GM12878 (cell line): ENCODE data around the gene SPATA18. TPM values are rescaled to one million over a fixed set of nuclear protein-coding genes. Genes with fewer than 3 reads are reported as not detected.

ENCODE experiments used
- ATAC-seq: fragments of 200-7000 bp; cut with Tn5 transposase; 3 replicates; pipeline ENCODE4 v1.9.1; 2020; ENCODE audit warnings: mild to moderate bottlenecking, moderate library complexity
- BruUV-seq: library from RNA; stranded (reverse); fragments of 400-500 nt; replicated peaks from 2 replicates; lab custom pipeline; 2021; lab: Mats Ljungman, UMichigan
- CTCF ChIA-PET: fragments of 300-600 bp; sonication (Branson Sonifier 250); formaldehyde crosslinking; extraction: SDS; loops from one replicate; lab custom pipeline; 2021; ENCODE audit warnings: inconsistent platforms; lab: Yijun Ruan, JAX
- POLR2A ChIA-PET: fragments of 350-600 bp; formaldehyde crosslinking; extraction: SDS; loops from one replicate; lab custom pipeline; 2021; ENCODE audit warnings: inconsistent platforms; lab: Charles Lee
- RAD21 ChIA-PET: fragments of 300-600 bp; sonication (Branson Sonifier 250); formaldehyde crosslinking; loops from one replicate; lab custom pipeline; 2023; ENCODE audit warnings: antibody characterized with exemption; ENCODE audit not compliant: unreplicated experiment; lab: Charles Lee
- SMC1A ChIA-PET: fragments of 300-600 bp; sonication (Branson Sonifier 250); formaldehyde crosslinking; loops from one replicate; lab custom pipeline; 2023; ENCODE audit not compliant: unreplicated experiment, uncharacterized antibody; lab: Charles Lee
- DNase-seq: peaks from one replicate; pipeline ENCODE4 v3.0.0-alpha.2; 2011; ENCODE audit warnings: low read depth, low spot score
- FAIRE-seq: peaks from 3 replicates; lab custom pipeline; 2011; peaks lifted over from hg19 to GRCh38; lab: Jason Lieb, UNC
- H2AFZ ChIP-seq: 2 replicates; pipeline ENCODE4 v1.6.0; 2011; ENCODE audit warnings: low read depth, low read length, control low read depth; ENCODE audit not compliant: control insufficient read depth
- H3K27ac ChIP-seq: 2 replicates; pipeline ENCODE4 v1.5.1; 2011; ENCODE audit warnings: control low read depth; ENCODE audit not compliant: control insufficient read depth, insufficient read depth
- H3K27me3 ChIP-seq, 2 experiments: replicated peaks in 1 of 2; 2 replicates each; pipeline versions ENCODE4 v1.6.0 to v1.6.1; 2011; ENCODE audit warnings: low read length in 1 of 2; ENCODE audit not compliant: control insufficient read depth in 2 of 2, insufficient read depth in 2 of 2
- H3K36me3 ChIP-seq, 2 experiments: 2 replicates each; pipeline ENCODE4 v1.5.1; 2011; ENCODE audit warnings: low read length in 1 of 2; ENCODE audit not compliant: control insufficient read depth in 2 of 2, insufficient read depth in 2 of 2
- H3K4me1 ChIP-seq: 2 replicates; pipeline ENCODE4 v1.6.1; 2011; ENCODE audit warnings: mild to moderate bottlenecking, low read length, moderate library complexity, mixed read lengths; ENCODE audit not compliant: control insufficient read depth, insufficient read depth
- H3K4me2 ChIP-seq: 2 replicates; pipeline ENCODE4 v1.6.0; 2011; ENCODE audit warnings: control low read depth; ENCODE audit not compliant: control insufficient read depth, insufficient read depth
- H3K4me3 ChIP-seq: fragments of 200-600 bp; sonication (generic); 2 replicates; pipeline ENCODE4 v1.5.1; 2016
- H3K79me2 ChIP-seq: 2 replicates; pipeline ENCODE4 v1.6.0; 2011; ENCODE audit warnings: low read length; ENCODE audit not compliant: control insufficient read depth, insufficient read depth
- H3K9ac ChIP-seq: 2 replicates; pipeline ENCODE4 v1.8.0; 2011; ENCODE audit warnings: low read length, control low read depth, mixed read lengths; ENCODE audit not compliant: control insufficient read depth, insufficient read depth
- H3K9me3 ChIP-seq: replicated peaks from 3 replicates; pipeline ENCODE4 v1.5.1; 2011; ENCODE audit warnings: mild to moderate bottlenecking, low read length; ENCODE audit not compliant: control insufficient read depth, insufficient read depth
- H4K20me1 ChIP-seq: 2 replicates; pipeline ENCODE4 v1.6.0; 2011; ENCODE audit not compliant: control insufficient read depth, insufficient read depth
- BMI1 ChIP-seq: fragments of 450-650 bp; IDR thresholded peaks from 2 replicates; pipeline ENCODE4 v1.6.1; 2016; ENCODE audit warnings: mild to moderate bottlenecking, moderate library complexity, borderline replicate concordance
- EZH2 ChIP-seq: IDR thresholded peaks from 2 replicates; pipeline ENCODE4 v1.6.1; 2012; ENCODE audit warnings: low read depth, mild to moderate bottlenecking, control low read depth, inconsistent platforms, low read length, borderline replicate concordance; ENCODE audit not compliant: control insufficient read depth
- HDAC6 ChIP-seq: fragments of 200-600 bp; sonication (generic); IDR thresholded peaks from one replicate; pipeline ENCODE4 v1.8.0; 2017; ENCODE audit warnings: antibody characterized with exemption; ENCODE audit not compliant: unreplicated experiment
- IKZF2 ChIP-seq, 2 experiments: fragments of 450-650 bp; IDR thresholded peaks; 2 replicates each; pipeline ENCODE4 v1.6.1; 2017; ENCODE audit warnings: mild to moderate bottlenecking in 2 of 2, moderate library complexity in 2 of 2
- MTA2 ChIP-seq: fragments of 450-650 bp; IDR thresholded peaks from 2 replicates; pipeline ENCODE4 v1.6.1; 2016; ENCODE audit warnings: low read depth, mild to moderate bottlenecking, moderate library complexity
- MYB ChIP-seq: fragments of 150-350 bp; IDR thresholded peaks from 2 replicates; pipeline ENCODE4 v1.6.1; 2014; ENCODE audit warnings: mild to moderate bottlenecking, low read depth, low read length, borderline replicate concordance
- SPI1 ChIP-seq: IDR thresholded peaks from 2 replicates; pipeline ENCODE4 v1.6.1; 2011; ENCODE audit warnings: low read depth, mild to moderate bottlenecking, low read length, moderate library complexity, borderline replicate concordance; ENCODE audit not compliant: insufficient read depth
- SREBF2 ChIP-seq: IDR thresholded peaks from 2 replicates; pipeline ENCODE4 v1.6.1; 2012; ENCODE audit warnings: mild to moderate bottlenecking, low read length
- WGBS: methylation state at CpG from one replicate; pipeline ENCODE4 v1.1.6; 2016; ENCODE audit warnings: low lambda C conversion rate; ENCODE audit not compliant: insufficient replicate concordance, insufficient coverage; ENCODE audit errors: missing lambda C conversion rate; 5-methylcytosine and 5-hydroxymethylcytosine counted together
- in situ Hi-C: fragments of 300-500 bp; cut with MboI; formaldehyde crosslinking; loops from 9 replicates; pipeline ENCODE4 v1.14.3; 2018; ENCODE audit warnings: mixed read lengths
- intact Hi-C: fragments of 100-400 bp; cut with micrococcal nuclease; formaldehyde crosslinking; loops from one replicate; pipeline ENCODE4 v1.14.2; 2022; ENCODE audit not compliant: unreplicated experiment
- polyA plus RNA-seq, 11 experiments: library from polyadenylated mRNA; depleted of rRNA in 4 of 11; unstranded in 6 of 11; stranded (reverse) in 5 of 11; fragments of >200 nt; fragmentation: Nextera tagmentation in 4 of 11; fragmentation: Illumina TruSeq in 1 of 11; extraction: Ambion mirVana in 4 of 11; extraction: Trizol in 1 of 11; gene quantifications; 1 replicate in 1 of 11; 2 replicates in 10 of 11; pipeline versions ENCODE4 v1.2.1 to v1.2.3, GENCODE V29; 2011 to 2016; ENCODE audit warnings: inconsistent platforms in 2 of 11, missing spikeins in 2 of 11, low read depth in 1 of 11
- total RNA-seq, 4 experiments: library from RNA; depleted of rRNA in 3 of 4; stranded (reverse); fragments of >200 nt in 3 of 4; fragmentation: Illumina TruSeq in 1 of 4; extraction: Trizol in 1 of 4; gene quantifications; 2 replicates each; pipeline versions ENCODE4 v1.2.1 to v1.2.3, GENCODE V29; 2013 to 2021
- TF ChIP-seq, protein P1 (sequence below): IDR thresholded peaks from 2 replicates; pipeline ENCODE4 v1.6.1; 2012; ENCODE audit warnings: low read depth, low read length, improper control_type of control experiment
- TF ChIP-seq, protein P2 (sequence below): fragments of 450-650 bp; IDR thresholded peaks from 2 replicates; pipeline ENCODE4 v1.6.1; 2017; ENCODE audit warnings: mild to moderate bottlenecking, moderate library complexity

Gene SPATA18
- total and polyA plus RNA-seq, 10 of the 15 experiments (the other 5 are each of a cell fraction or from before 2014, with no cell fraction given), result 0.39 to 4.5 (median 1.9) TPM

- ChIA-PET SMC1A (no interaction called here), CTCF (interaction anchor here (0.8 to 2.1 kb wide), 2 partner anchors 134 to 197 kb away, joined by 3 to 12 read pairs; no protein-coding TSS in a partner anchor), RAD21 (no interaction called here), POLR2A (no interaction called here)
- no peak overlapping the region for H3K9ac ChIP-seq
- H3K27me3 ChIP-seq, result no peaks in the 10 kb centered on the region
- intact Hi-C loops, result no loop called here
- ATAC-seq (no peak), DNase-seq (no peak), FAIRE-seq (no peak)
- BruUV-seq, result no TSS peak
- no peak overlapping the region for H2AFZ ChIP-seq
- H3K27ac ChIP-seq, result no peak overlapping the region
- TF ChIP-seq SREBF2, result no peak
- no peak for TF ChIP-seq IKZF2 (IDR thresholded peaks at IDR 0.05)
- TF ChIP-seq HDAC6, result no peak
- TF ChIP-seq, protein P1, sequence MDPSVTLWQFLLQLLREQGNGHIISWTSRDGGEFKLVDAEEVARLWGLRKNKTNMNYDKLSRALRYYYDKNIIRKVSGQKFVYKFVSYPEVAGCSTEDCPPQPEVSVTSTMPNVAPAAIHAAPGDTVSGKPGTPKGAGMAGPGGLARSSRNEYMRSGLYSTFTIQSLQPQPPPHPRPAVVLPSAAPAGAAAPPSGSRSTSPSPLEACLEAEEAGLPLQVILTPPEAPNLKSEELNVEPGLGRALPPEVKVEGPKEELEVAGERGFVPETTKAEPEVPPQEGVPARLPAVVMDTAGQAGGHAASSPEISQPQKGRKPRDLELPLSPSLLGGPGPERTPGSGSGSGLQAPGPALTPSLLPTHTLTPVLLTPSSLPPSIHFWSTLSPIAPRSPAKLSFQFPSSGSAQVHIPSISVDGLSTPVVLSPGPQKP, result no peak
- H3K4me1 ChIP-seq, result no peaks in the 10 kb centered on the region
- H3K4me3 ChIP-seq, result no peak overlapping the region
- peaks cover 0 to 5% of the 10 kb centered on the region in 2 experiments; a peak in 1 of 4 replicates for H3K36me3 ChIP-seq
- in situ Hi-C loops, result loop anchor here (5.0 kb wide), 1 partner anchor 137 kb away; no protein-coding TSS in a partner anchor
- no peaks in the 10 kb centered on the region for H3K9me3 ChIP-seq
- H4K20me1 ChIP-seq, result no peaks in the 10 kb centered on the region
- no peak overlapping the region for H3K4me2 ChIP-seq
- WGBS, result 90% methylated on average over 1 of the region's 1 CpG
- no peaks in the 10 kb centered on the region for H3K79me2 ChIP-seq
These were observed 22.1 kb upstream of the SPATA18 start for GRCh38 chr4:52028970-52029369.

DNA sequence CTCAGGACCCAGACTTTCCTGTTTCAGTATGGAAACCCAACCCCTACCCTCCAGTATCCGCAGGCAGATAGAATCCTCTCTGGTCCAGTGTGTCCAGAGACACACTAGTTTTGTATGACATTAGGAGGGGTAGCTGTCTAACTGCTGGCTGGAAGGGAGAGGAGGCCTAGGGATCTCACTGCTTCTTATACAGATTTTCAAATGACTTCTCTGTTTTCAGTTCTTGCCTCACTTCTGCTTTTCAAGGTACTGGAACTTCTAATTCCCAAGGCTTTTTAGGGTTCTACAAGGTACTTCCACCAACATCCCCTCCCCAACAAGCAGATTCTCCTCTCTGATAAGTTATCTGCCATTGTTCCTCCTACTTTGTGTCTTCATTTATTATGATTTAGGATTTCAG is 19.1 kb upstream of the SPATA18 start:
- intact Hi-C loops (loop anchor here (2.0 to 10.0 kb wide), 2 partner anchors 189 to 613 kb away; partner anchors contain the start of gene DCUN1D4), in situ Hi-C loops (no loop called here)
- no peaks in the 10 kb centered on the region for H3K9me3 ChIP-seq
- no peaks in the 10 kb centered on the region for H3K79me2 ChIP-seq
- BruUV-seq, result no TSS peak
- CTCF ChIA-PET, result no interaction called here
- DNase-seq (no peak), FAIRE-seq (no peak), ATAC-seq (no peak)
- no peak overlapping the region for H3K27ac ChIP-seq
- no peak overlapping the region for H3K9ac ChIP-seq
- SMC1A ChIA-PET, result no interaction called here
- no peaks in the 10 kb centered on the region for H3K4me1 ChIP-seq
- WGBS, result 100% methylated on average over 1 of the region's 1 CpG
- H4K20me1 ChIP-seq, result no peaks in the 10 kb centered on the region
- POLR2A ChIA-PET, result no interaction called here
- RAD21 ChIA-PET, result no interaction called here
- TF ChIP-seq, protein P2, sequence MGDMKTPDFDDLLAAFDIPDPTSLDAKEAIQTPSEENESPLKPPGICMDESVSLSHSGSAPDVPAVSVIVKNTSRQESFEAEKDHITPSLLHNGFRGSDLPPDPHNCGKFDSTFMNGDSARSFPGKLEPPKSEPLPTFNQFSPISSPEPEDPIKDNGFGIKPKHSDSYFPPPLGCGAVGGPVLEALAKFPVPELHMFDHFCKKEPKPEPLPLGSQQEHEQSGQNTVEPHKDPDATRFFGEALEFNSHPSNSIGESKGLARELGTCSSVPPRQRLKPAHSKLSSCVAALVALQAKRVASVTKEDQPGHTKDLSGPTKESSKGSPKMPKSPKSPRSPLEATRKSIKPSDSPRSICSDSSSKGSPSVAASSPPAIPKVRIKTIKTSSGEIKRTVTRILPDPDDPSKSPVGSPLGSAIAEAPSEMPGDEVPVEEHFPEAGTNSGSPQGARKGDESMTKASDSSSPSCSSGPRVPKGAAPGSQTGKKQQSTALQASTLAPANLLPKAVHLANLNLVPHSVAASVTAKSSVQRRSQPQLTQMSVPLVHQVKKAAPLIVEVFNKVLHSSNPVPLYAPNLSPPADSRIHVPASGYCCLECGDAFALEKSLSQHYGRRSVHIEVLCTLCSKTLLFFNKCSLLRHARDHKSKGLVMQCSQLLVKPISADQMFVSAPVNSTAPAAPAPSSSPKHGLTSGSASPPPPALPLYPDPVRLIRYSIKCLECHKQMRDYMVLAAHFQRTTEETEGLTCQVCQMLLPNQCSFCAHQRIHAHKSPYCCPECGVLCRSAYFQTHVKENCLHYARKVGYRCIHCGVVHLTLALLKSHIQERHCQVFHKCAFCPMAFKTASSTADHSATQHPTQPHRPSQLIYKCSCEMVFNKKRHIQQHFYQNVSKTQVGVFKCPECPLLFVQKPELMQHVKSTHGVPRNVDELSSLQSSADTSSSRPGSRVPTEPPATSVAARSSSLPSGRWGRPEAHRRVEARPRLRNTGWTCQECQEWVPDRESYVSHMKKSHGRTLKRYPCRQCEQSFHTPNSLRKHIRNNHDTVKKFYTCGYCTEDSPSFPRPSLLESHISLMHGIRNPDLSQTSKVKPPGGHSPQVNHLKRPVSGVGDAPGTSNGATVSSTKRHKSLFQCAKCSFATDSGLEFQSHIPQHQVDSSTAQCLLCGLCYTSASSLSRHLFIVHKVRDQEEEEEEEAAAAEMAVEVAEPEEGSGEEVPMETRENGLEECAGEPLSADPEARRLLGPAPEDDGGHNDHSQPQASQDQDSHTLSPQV, result no peak
- no peak for TF ChIP-seq MYB
- TF ChIP-seq, protein P1, result no peak
- TF ChIP-seq IKZF2 (IDR thresholded peaks at IDR 0.05), result no peak
- TF ChIP-seq EZH2, result no peak
- TF ChIP-seq SPI1, result peak; percentile 57
- no peak for TF ChIP-seq BMI1
- no peak for TF ChIP-seq MTA2
- no peak overlapping the region for H3K4me3 ChIP-seq
- H3K4me2 ChIP-seq, result no peak overlapping the region
- H3K27me3 ChIP-seq, result no peaks in the 10 kb centered on the region
- no peaks in the 10 kb centered on the region for H3K36me3 ChIP-seq
- H2AFZ ChIP-seq, result no peak overlapping the region
